H1 (cell line): ENCODE results near the gene MNAT1. TPM values are rescaled to one million over a fixed set of nuclear protein-coding genes. Genes with fewer than 3 reads are reported as not detected.

Source experiments
- ASH2L ChIP-seq: fragments of 200-600, 300-600 bp; sonication (generic); IDR thresholded peaks from one replicate; pipeline ENCODE4 v1.7.1; 2017; ENCODE audit warnings: low read length
- ATF3 ChIP-seq: IDR thresholded peaks from 2 replicates; pipeline ENCODE4 v1.6.1; 2011; ENCODE audit warnings: low read depth, mild to moderate bottlenecking, low read length; ENCODE audit not compliant: insufficient read depth
- CTBP2 ChIP-seq: IDR thresholded peaks from 2 replicates; pipeline ENCODE4 v1.7.0; 2011; ENCODE audit warnings: borderline replicate concordance, mild to moderate bottlenecking, moderate library complexity, mixed read lengths, low read length; ENCODE audit not compliant: insufficient read depth, insufficient read length
- KDM4A ChIP-seq: IDR thresholded peaks from one replicate; pipeline ENCODE4 v1.7.1; 2012; ENCODE audit warnings: low read depth, mild to moderate bottlenecking, moderate library complexity, low read length, inconsistent platforms; ENCODE audit not compliant: severe bottlenecking
- MAFK ChIP-seq: IDR thresholded peaks from 2 replicates; pipeline ENCODE4 v1.6.1; 2012; ENCODE audit warnings: low read depth, mild to moderate bottlenecking, improper control_type of control experiment, low read length
- MAX ChIP-seq: IDR thresholded peaks from 2 replicates; pipeline ENCODE4 v1.6.1; 2012; ENCODE audit warnings: inconsistent platforms
- NRF1 ChIP-seq: IDR thresholded peaks from 2 replicates; pipeline ENCODE4 v1.6.1; 2011; ENCODE audit warnings: mild to moderate bottlenecking, low read depth, low read length, improper control_type of control experiment
- POLR2A ChIP-seq, 2 experiments: IDR thresholded peaks; 1 replicate in 1 of 2; 2 replicates in 1 of 2; pipeline ENCODE4 v1.6.1; 2011; ENCODE audit warnings: low read depth in 2 of 2, low read length in 2 of 2, mild to moderate bottlenecking in 2 of 2; ENCODE audit errors: control extremely low read depth in 1 of 2
- POLR2AphosphoS5 ChIP-seq: IDR thresholded peaks from 2 replicates; pipeline ENCODE4 v1.6.1; 2011; ENCODE audit warnings: low read depth, low read length
- RBBP5 ChIP-seq: IDR thresholded peaks from 2 replicates; pipeline ENCODE4 v1.7.1; 2012; ENCODE audit warnings: low read depth, mild to moderate bottlenecking, inconsistent platforms, low read length, moderate library complexity, borderline replicate concordance
- SIN3A ChIP-seq, 2 experiments: IDR thresholded peaks in 1 of 2; conservative IDR thresholded peaks in 1 of 2; 2 replicates each; pipeline ENCODE4 v1.6.1; 2011 to 2012; ENCODE audit warnings: low read length in 2 of 2, improper control_type of control experiment in 1 of 2, low read depth in 1 of 2, mild to moderate bottlenecking in 1 of 2
- SIX5 ChIP-seq: IDR thresholded peaks from 2 replicates; pipeline ENCODE4 v1.6.1; 2011; ENCODE audit warnings: mild to moderate bottlenecking, low read depth, low read length
- SP1 ChIP-seq: IDR thresholded peaks from 2 replicates; pipeline ENCODE4 v1.6.1; 2011; ENCODE audit warnings: low read depth, low read length
- SP4 ChIP-seq: IDR thresholded peaks from 2 replicates; pipeline ENCODE4 v1.6.1; 2012; ENCODE audit warnings: low read length, inconsistent platforms
- SRF ChIP-seq: IDR thresholded peaks from 2 replicates; pipeline ENCODE4 v1.6.1; 2011; ENCODE audit warnings: mild to moderate bottlenecking, low read depth, low read length, moderate library complexity
- TAF7 ChIP-seq: optimal IDR thresholded peaks from 2 replicates; pipeline ENCODE3; 2011; ENCODE audit warnings: low read depth, mild to moderate bottlenecking, inconsistent platforms, low read length, moderate library complexity, borderline replicate concordance
- TBP ChIP-seq: IDR thresholded peaks from 2 replicates; pipeline ENCODE4 v1.6.1; 2011; ENCODE audit warnings: low read depth, low read length, improper control_type of control experiment
- TEAD4 ChIP-seq: IDR thresholded peaks from 2 replicates; pipeline ENCODE4 v1.6.1; 2012; ENCODE audit warnings: low read depth, low read length, inconsistent platforms, mixed read lengths
- polyA plus RNA-seq, 7 experiments: library from polyadenylated mRNA; depleted of rRNA in 3 of 7; stranded (reverse) in 5 of 7; unstranded in 2 of 7; fragments of >200 nt in 5 of 7; fragments of 200-250 nt in 2 of 7; gene quantifications; 1 replicate in 5 of 7; 2 replicates in 1 of 7; 4 replicates in 1 of 7; pipeline versions ENCODE4 v1.2.1 to v1.2.3, GENCODE V29; 2011 to 2013; ENCODE audit warnings: missing spikeins in 2 of 7, mixed read lengths in 2 of 7
- total RNA-seq: library from RNA; stranded (reverse); fragmentation: NEBNext Ultra II Directional; extraction: Animal tissue kit (Norgen Biotek cat#: 25700); gene quantifications from 2 replicates; pipeline ENCODE4 v1.2.1, GENCODE V29; 2021

Gene MNAT1
- total and polyA plus RNA-seq, 2 of the 8 experiments (the other 6 are each of a cell fraction or from before 2014, with no cell fraction given) = 34.7 to 52.1 TPM

- TF ChIP-seq ATF3 = no peak
- no peak for TF ChIP-seq NRF1
- TF ChIP-seq KDM4A = peak; percentile 62
- TF ChIP-seq ASH2L = peak; percentile 97
- peak; percentile 46 to 79; a peak in 1 of 4 replicates for TF ChIP-seq SIN3A (conservative IDR thresholded peaks at IDR 0.05 in 1 of 2, IDR thresholded peaks at IDR 0.05 in 1 of 2; ENCODE audit: low read depth in 1 of 2, low read length in 2 of 2)
- TF ChIP-seq SP1 = 0 out of 2 replicates have a peak, but pooled peaks have one; percentile 7
- peak; percentile 60; the same call in 1 of the 2 replicates for TF ChIP-seq RBBP5
- peak; percentile 87 for TF ChIP-seq TBP
- no peak for TF ChIP-seq SP4
- no peak for TF ChIP-seq SIX5
- peak; percentile 88 for TF ChIP-seq POLR2AphosphoS5
- TF ChIP-seq TEAD4 = 0 out of 2 replicates have a peak, but pooled peaks have one; percentile 13
- peak in 1 of 2 experiments; percentile 69; a peak in 1 of 3 replicates for TF ChIP-seq POLR2A (IDR thresholded peaks at IDR 0.05; ENCODE audit: control extremely low read depth in 1 of 2, low read depth in 2 of 2, low read length in 2 of 2)
- TF ChIP-seq TAF7 = peak; percentile 33
- TF ChIP-seq CTBP2 = peak; percentile 80
- TF ChIP-seq SRF = no peak
- TF ChIP-seq MAFK = no peak
- TF ChIP-seq MAX = peak; percentile 19; the same call in 1 of the 2 replicates
Observed at GRCh38 chr14:60723907-60724618, 10.5 kb upstream of the MNAT1 start, which contains the start of gene SIX4 (continued).
